K562 (cell line): Measurements from ENCODE around the gene RCSD1. TPM values are rescaled to one million over a fixed set of nuclear protein-coding genes. Genes with fewer than 3 reads are reported as not detected.

Source experiments
- ARID3A ChIP-seq: IDR thresholded peaks from 2 replicates; pipeline ENCODE4 v1.6.1; 2012; ENCODE audit warnings: low read depth, low read length, improper control_type of control experiment, borderline replicate concordance
- ATF7 ChIP-seq: fragments of 450-650 bp; IDR thresholded peaks from 2 replicates; pipeline ENCODE4 v1.7.1; 2014; ENCODE audit warnings: mild to moderate bottlenecking, moderate library complexity
- CEBPZ ChIP-seq: fragments of 150-350 bp; IDR thresholded peaks from 2 replicates; pipeline ENCODE4 v1.6.1; 2014; ENCODE audit warnings: low read depth, mild to moderate bottlenecking, low read length, borderline replicate concordance
- E2F3 ChIP-seq: fragments of 250-450 bp; sonication (Bioruptor Pico); IDR thresholded peaks from 2 replicates; pipeline ENCODE4 v1.4.0; 2020; ENCODE audit warnings: mild to moderate bottlenecking
- HCFC1 ChIP-seq: IDR thresholded peaks from 2 replicates; pipeline ENCODE4 v1.6.1; 2012; ENCODE audit warnings: low read depth, low read length, improper control_type of control experiment
- KLF6 ChIP-seq: fragments of 250-450 bp; sonication (Bioruptor Pico); IDR thresholded peaks from 2 replicates; pipeline ENCODE4 v1.4.0; 2020; ENCODE audit warnings: mild to moderate bottlenecking, moderate library complexity, borderline replicate concordance
- NR2C1 ChIP-seq, 2 experiments: fragments of 450-650 bp; IDR thresholded peaks; 2 replicates each; pipeline ENCODE4 v1.6.1; 2017; ENCODE audit warnings: mild to moderate bottlenecking in 2 of 2, antibody characterized with exemption in 1 of 2, inconsistent platforms in 1 of 2, missing compliant biosample characterization in 1 of 2, missing genetic modification characterization in 1 of 2
- RCOR1 ChIP-seq, 2 experiments: IDR thresholded peaks; 2 replicates each; pipeline ENCODE4 v1.6.1; 2012; ENCODE audit warnings: low read depth in 2 of 2, low read length in 2 of 2, borderline replicate concordance in 1 of 2, improper control_type of control experiment in 1 of 2
- SIN3B ChIP-seq: fragments of 450-650 bp; IDR thresholded peaks from 2 replicates; pipeline ENCODE4 v1.6.1; 2017; ENCODE audit warnings: low read depth, mild to moderate bottlenecking, moderate library complexity
- SMARCA4 ChIP-seq: fragments of 450-650 bp; IDR thresholded peaks from 2 replicates; pipeline ENCODE4 v1.6.1; 2016
- SOX6 ChIP-seq: fragments of 450-650 bp; IDR thresholded peaks from 2 replicates; pipeline ENCODE4 v1.6.1; 2014; ENCODE audit warnings: mild to moderate bottlenecking
- SRSF7 ChIP-seq: fragments of 200-400 bp; formaldehyde crosslinking; optimal IDR thresholded peaks from 2 replicates; pipeline ENCODE3; 2017; ENCODE audit warnings: mild to moderate bottlenecking, low read depth, low read length
- ZNF395 ChIP-seq: fragments of 200-800 bp; sonication (Bioruptor generic); IDR thresholded peaks from 2 replicates; pipeline ENCODE4 v1.6.1; 2017; ENCODE audit warnings: missing genetic modification characterization, missing compliant biosample characterization
- ZNF644 ChIP-seq: fragments of 200-800 bp; sonication (Bioruptor generic); IDR thresholded peaks from 2 replicates; pipeline ENCODE4 v1.6.1; 2016; ENCODE audit warnings: low read depth, missing genetic modification characterization, missing compliant biosample characterization
- polyA plus RNA-seq, 8 experiments: library from polyadenylated mRNA; depleted of rRNA in 4 of 8; stranded (reverse) in 5 of 8; unstranded in 3 of 8; fragments of >200 nt; fragmentation: Nextera tagmentation in 2 of 8; fragmentation: Illumina TruSeq in 1 of 8; extraction: Ambion mirVana in 2 of 8; extraction: Trizol in 1 of 8; gene quantifications; 2 replicates each; pipeline versions ENCODE4 v1.2.1 to v1.2.3, GENCODE V29; 2011 to 2014; ENCODE audit warnings: inconsistent platforms in 1 of 8, missing spikeins in 1 of 8
- total RNA-seq, 7 experiments: library from RNA; depleted of rRNA in 6 of 7; stranded (reverse); fragments of >200 nt in 6 of 7; fragmentation: Illumina TruSeq in 2 of 7; extraction: Trizol in 2 of 7; gene quantifications; 2 replicates each; pipeline versions ENCODE4 v1.2.1 to v1.2.3, GENCODE V29; 2011 to 2021; ENCODE audit warnings: low replicate concordance in 1 of 7
- TF ChIP-seq, protein P1 (sequence below): fragments of 250-450 bp; sonication (Bioruptor Pico); IDR thresholded peaks from 2 replicates; pipeline ENCODE4 v1.9.0; 2021; ENCODE audit warnings: mild to moderate bottlenecking
- TF ChIP-seq, protein P2 (sequence below): fragments of 150-350 bp; conservative IDR thresholded peaks from 2 replicates; pipeline ENCODE4 v1.6.1; 2014; ENCODE audit warnings: low read length

RCSD1 gene
- total and polyA plus RNA-seq, 9 of the 15 experiments (the other 6 are each of a cell fraction or from before 2014, with no cell fraction given) = 7.8 to 69.8 (median 45.3) TPM

GRCh38 chr1:167635156-167635648 is 5.2 kb downstream of the RCSD1 start (continued):
- TF ChIP-seq CEBPZ = no peak
- TF ChIP-seq SMARCA4 = peak; percentile 75; the same call in 1 of the 2 replicates
- peak; percentile 76 for TF ChIP-seq SOX6
- TF ChIP-seq E2F3 (CRISPR knock-in tag) = peak; percentile 46; the same call in 1 of the 2 replicates
- TF ChIP-seq ZNF395 (CRISPR knock-in tag) = peak; percentile 73; the same call in 1 of the 2 replicates
- TF ChIP-seq NR2C1 (IDR thresholded peaks at IDR 0.05) = no peak
- no peak for TF ChIP-seq NR2C1 (tag; IDR thresholded peaks at IDR 0.05)
- TF ChIP-seq SRSF7 = no peak
- TF ChIP-seq ARID3A = peak; percentile 40; the same call in 1 of the 2 replicates
- TF ChIP-seq KLF6 (CRISPR knock-in tag) = no peak
- TF ChIP-seq, protein P1, sequence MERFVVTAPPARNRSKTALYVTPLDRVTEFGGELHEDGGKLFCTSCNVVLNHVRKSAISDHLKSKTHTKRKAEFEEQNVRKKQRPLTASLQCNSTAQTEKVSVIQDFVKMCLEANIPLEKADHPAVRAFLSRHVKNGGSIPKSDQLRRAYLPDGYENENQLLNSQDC (CRISPR knock-in tag) = no peak
- TF ChIP-seq, protein P2, sequence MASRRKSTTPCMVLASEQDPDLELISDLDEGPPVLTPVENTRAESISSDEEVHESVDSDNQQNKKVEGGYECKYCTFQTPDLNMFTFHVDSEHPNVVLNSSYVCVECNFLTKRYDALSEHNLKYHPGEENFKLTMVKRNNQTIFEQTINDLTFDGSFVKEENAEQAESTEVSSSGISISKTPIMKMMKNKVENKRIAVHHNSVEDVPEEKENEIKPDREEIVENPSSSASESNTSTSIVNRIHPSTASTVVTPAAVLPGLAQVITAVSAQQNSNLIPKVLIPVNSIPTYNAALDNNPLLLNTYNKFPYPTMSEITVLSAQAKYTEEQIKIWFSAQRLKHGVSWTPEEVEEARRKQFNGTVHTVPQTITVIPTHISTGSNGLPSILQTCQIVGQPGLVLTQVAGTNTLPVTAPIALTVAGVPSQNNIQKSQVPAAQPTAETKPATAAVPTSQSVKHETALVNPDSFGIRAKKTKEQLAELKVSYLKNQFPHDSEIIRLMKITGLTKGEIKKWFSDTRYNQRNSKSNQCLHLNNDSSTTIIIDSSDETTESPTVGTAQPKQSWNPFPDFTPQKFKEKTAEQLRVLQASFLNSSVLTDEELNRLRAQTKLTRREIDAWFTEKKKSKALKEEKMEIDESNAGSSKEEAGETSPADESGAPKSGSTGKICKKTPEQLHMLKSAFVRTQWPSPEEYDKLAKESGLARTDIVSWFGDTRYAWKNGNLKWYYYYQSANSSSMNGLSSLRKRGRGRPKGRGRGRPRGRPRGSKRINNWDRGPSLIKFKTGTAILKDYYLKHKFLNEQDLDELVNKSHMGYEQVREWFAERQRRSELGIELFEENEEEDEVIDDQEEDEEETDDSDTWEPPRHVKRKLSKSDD = no peak
- TF ChIP-seq RCOR1 (IDR thresholded peaks at IDR 0.05; ENCODE audit: borderline replicate concordance in 1 of 2, low read depth in 2 of 2, low read length in 2 of 2) = peak in 1 of 2 experiments; percentile 97; a peak in 2 of 4 replicates
- peak; percentile 70; the same call in 1 of the 2 replicates for TF ChIP-seq ATF7
- no peak for TF ChIP-seq ZNF644 (tag)
- no peak for TF ChIP-seq SIN3B
- 0 out of 2 replicates have a peak, but pooled peaks have one; percentile 25 for TF ChIP-seq HCFC1
